ENCODE measurements around the gene KLC1. TPM values are rescaled to one million over a fixed set of nuclear protein-coding genes. Genes with fewer than 3 reads are reported as not detected.

KLC1 gene
- polyA plus RNA-seq, 2 of the 4 experiments (the other 2 are of a cell fraction): 81.8 to 150 TPM

DNA sequence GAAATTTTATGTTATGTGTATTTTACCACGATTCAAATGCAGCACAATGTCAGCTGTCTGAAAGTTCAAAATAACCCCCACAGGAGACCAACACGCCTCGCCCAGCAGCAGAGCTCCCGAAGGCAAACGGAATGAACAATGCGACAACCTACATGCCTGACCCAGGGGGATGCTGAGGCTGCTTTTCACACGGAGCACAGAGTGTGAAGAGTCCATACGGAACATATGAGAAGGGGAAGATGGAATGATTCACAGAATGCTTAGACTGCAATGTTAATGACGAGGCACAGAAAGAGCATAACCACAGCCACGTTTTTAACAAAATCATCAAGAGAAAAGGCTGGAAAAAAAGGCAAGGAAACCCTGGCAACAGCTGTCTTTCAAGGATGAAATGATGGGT is 109.2 kb downstream of the KLC1 start (continued):
- TF ChIP-seq, protein P1, sequence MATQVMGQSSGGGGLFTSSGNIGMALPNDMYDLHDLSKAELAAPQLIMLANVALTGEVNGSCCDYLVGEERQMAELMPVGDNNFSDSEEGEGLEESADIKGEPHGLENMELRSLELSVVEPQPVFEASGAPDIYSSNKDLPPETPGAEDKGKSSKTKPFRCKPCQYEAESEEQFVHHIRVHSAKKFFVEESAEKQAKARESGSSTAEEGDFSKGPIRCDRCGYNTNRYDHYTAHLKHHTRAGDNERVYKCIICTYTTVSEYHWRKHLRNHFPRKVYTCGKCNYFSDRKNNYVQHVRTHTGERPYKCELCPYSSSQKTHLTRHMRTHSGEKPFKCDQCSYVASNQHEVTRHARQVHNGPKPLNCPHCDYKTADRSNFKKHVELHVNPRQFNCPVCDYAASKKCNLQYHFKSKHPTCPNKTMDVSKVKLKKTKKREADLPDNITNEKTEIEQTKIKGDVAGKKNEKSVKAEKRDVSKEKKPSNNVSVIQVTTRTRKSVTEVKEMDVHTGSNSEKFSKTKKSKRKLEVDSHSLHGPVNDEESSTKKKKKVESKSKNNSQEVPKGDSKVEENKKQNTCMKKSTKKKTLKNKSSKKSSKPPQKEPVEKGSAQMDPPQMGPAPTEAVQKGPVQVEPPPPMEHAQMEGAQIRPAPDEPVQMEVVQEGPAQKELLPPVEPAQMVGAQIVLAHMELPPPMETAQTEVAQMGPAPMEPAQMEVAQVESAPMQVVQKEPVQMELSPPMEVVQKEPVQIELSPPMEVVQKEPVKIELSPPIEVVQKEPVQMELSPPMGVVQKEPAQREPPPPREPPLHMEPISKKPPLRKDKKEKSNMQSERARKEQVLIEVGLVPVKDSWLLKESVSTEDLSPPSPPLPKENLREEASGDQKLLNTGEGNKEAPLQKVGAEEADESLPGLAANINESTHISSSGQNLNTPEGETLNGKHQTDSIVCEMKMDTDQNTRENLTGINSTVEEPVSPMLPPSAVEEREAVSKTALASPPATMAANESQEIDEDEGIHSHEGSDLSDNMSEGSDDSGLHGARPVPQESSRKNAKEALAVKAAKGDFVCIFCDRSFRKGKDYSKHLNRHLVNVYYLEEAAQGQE (IDR thresholded peaks at IDR 0.05): no peak
- no peak for TF ChIP-seq EP300 (IDR thresholded peaks at IDR 0.05)
- no peak for TF ChIP-seq MAZ (IDR thresholded peaks at IDR 0.05; ENCODE audit: borderline replicate concordance, low read depth, low read length)
- no peak for TF ChIP-seq RCOR1 (IDR thresholded peaks at IDR 0.05; ENCODE audit: low read depth, low read length)
- TF ChIP-seq KDM5A (IDR thresholded peaks at IDR 0.05): no peak
- TF ChIP-seq, protein P2, sequence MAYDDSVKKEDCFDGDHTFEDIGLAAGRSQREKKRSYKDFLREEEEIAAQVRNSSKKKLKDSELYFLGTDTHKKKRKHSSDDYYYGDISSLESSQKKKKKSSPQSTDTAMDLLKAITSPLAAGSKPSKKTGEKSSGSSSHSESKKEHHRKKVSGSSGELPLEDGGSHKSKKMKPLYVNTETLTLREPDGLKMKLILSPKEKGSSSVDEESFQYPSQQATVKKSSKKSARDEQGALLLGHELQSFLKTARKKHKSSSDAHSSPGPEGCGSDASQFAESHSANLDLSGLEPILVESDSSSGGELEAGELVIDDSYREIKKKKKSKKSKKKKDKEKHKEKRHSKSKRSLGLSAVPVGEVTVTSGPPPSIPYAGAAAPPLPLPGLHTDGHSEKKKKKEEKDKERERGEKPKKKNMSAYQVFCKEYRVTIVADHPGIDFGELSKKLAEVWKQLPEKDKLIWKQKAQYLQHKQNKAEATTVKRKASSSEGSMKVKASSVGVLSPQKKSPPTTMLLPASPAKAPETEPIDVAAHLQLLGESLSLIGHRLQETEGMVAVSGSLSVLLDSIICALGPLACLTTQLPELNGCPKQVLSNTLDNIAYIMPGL (CRISPR knock-in tag; IDR thresholded peaks at IDR 0.05; ENCODE audit: borderline replicate concordance): no peak
- TF ChIP-seq, protein P3, sequence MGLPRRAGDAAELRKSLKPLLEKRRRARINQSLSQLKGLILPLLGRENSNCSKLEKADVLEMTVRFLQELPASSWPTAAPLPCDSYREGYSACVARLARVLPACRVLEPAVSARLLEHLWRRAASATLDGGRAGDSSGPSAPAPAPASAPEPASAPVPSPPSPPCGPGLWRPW (IDR thresholded peaks at IDR 0.05): no peak
- TF ChIP-seq, protein P4, sequence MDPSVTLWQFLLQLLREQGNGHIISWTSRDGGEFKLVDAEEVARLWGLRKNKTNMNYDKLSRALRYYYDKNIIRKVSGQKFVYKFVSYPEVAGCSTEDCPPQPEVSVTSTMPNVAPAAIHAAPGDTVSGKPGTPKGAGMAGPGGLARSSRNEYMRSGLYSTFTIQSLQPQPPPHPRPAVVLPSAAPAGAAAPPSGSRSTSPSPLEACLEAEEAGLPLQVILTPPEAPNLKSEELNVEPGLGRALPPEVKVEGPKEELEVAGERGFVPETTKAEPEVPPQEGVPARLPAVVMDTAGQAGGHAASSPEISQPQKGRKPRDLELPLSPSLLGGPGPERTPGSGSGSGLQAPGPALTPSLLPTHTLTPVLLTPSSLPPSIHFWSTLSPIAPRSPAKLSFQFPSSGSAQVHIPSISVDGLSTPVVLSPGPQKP (IDR thresholded peaks at IDR 0.05; ENCODE audit: low read depth, low read length): no peak

DNA sequence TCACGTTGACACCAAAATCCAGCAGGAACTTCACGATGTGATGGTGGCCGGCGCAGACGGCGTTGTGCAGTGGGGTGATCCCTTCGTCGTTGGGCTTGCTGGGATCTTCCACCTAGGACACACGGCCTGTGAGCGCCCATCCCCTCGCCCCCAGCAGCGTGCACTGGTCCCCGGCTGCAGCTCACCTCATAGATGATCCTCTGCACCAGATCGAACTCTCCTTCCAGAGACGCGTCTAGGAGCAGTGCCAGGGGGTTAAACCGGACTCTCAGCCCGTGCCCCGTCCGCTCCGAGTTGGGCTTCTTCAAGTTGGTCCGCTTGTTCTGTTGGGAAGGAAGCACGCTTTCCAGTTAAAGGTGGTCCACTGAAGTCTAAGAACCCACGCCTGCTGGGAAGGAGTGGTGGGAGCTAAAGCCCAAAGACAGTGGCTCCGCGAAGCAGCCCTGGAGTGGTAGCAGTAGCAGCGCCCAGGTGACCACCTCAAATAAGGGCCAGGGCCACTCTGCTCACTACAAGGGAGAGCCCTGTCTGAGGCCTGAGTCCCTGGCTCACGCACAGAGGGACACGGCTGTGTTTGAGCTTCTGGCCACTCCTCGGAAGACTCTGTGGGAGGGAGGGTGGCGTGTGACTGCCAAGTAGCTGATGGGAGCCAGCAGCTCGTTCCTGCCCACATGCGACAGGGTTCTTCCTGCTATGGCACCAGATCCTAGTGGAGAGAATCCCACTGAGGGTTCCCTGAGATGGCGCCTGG is 109.9 kb downstream of the KLC1 start:
- 92% methylated on average over 34 of the region's 34 CpGs for WGBS (ENCODE audit: missing lambda C conversion rate)
- DNase-seq (ENCODE audit: low read depth in 1 of 2, low spot score in 1 of 2) (no peak), FAIRE-seq (no peak), ATAC-seq (no peak)
- Histone ChIP-seq H3K9me3 (no peaks in the 10 kb centered on the region), H3K4me2 (no peak overlapping the region), H3K27ac (no peak overlapping the region), H3K4me3 (no peak overlapping the region), H3K4me1 (no peaks in the 10 kb centered on the region)
- TF ChIP-seq CBX2 (IDR thresholded peaks at IDR 0.05; ENCODE audit: borderline replicate concordance, low read depth) (no peak), RAD21 (conservative IDR thresholded peaks at IDR 0.05 in 1 of 2, IDR thresholded peaks at IDR 0.05 in 1 of 2) (no peak), SREBF2 (IDR thresholded peaks at IDR 0.05) (no peak), BHLHE40 (IDR thresholded peaks at IDR 0.05; ENCODE audit: low read depth, low read length) (no peak), CEBPB (IDR thresholded peaks at IDR 0.05) (no peak), MAFK (IDR thresholded peaks at IDR 0.05; ENCODE audit: partially characterized antibody) (no peak), POLR2AphosphoS2 (conservative IDR thresholded peaks at IDR 0.05; ENCODE audit: low read length) (no peak), PHF8 (IDR thresholded peaks at IDR 0.05; ENCODE audit: borderline replicate concordance, low read depth) (no peak)
- TF ChIP-seq, protein P5, sequence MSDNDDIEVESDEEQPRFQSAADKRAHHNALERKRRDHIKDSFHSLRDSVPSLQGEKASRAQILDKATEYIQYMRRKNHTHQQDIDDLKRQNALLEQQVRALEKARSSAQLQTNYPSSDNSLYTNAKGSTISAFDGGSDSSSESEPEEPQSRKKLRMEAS (IDR thresholded peaks at IDR 0.05): no peak
- TF ChIP-seq, protein P6, sequence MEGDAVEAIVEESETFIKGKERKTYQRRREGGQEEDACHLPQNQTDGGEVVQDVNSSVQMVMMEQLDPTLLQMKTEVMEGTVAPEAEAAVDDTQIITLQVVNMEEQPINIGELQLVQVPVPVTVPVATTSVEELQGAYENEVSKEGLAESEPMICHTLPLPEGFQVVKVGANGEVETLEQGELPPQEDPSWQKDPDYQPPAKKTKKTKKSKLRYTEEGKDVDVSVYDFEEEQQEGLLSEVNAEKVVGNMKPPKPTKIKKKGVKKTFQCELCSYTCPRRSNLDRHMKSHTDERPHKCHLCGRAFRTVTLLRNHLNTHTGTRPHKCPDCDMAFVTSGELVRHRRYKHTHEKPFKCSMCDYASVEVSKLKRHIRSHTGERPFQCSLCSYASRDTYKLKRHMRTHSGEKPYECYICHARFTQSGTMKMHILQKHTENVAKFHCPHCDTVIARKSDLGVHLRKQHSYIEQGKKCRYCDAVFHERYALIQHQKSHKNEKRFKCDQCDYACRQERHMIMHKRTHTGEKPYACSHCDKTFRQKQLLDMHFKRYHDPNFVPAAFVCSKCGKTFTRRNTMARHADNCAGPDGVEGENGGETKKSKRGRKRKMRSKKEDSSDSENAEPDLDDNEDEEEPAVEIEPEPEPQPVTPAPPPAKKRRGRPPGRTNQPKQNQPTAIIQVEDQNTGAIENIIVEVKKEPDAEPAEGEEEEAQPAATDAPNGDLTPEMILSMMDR (IDR thresholded peaks at IDR 0.05): no peak
- POLR2A ChIA-PET: no interaction called here
- CTCF ChIA-PET: interaction anchor here (1.1 to 1.2 kb wide), 2 partner anchors 11 to 245 kb away, joined by 3 read pairs; no protein-coding TSS in a partner anchor

All from A549 (cell line).